Lung (tissue), 12 donors: Measurements from ENCODE around the gene SNRNP40. TPM values are rescaled to one million over a fixed set of nuclear protein-coding genes. Genes with fewer than 3 reads are reported as not detected.

Experiments
- ATAC-seq: fragments of 200-7000 bp; cut with Tn5 transposase; one replicate; pipeline ENCODE4 v1.9.1; 2020; ENCODE audit warnings: moderate number of reproducible peaks; ENCODE audit not compliant: insufficient read depth, low FRiP score
- DNase-seq, 3 donors: peaks; one replicate each; pipeline ENCODE4 v3.0.0-alpha.2; 2013 to 2017
- H3K27ac ChIP-seq, 2 donors: one replicate each; pipeline ENCODE4 v1.5.1; 2013; ENCODE audit warnings: mild to moderate bottlenecking in 2 of 2, moderate library complexity in 2 of 2, control low read depth in 1 of 2, inconsistent platforms in 1 of 2, low read depth in 1 of 2, low read length in 1 of 2
- H3K27me3 ChIP-seq, 3 donors: one replicate each; pipeline ENCODE4 v1.5.1; 2013; ENCODE audit warnings: low read length in 2 of 3; ENCODE audit not compliant: control insufficient read depth in 3 of 3, insufficient read depth in 3 of 3
- H3K36me3 ChIP-seq, 4 donors: one replicate each; pipeline ENCODE4 v1.5.1; 2013; ENCODE audit warnings: low read length in 4 of 4, mild to moderate bottlenecking in 1 of 4, moderate library complexity in 1 of 4; ENCODE audit not compliant: control insufficient read depth in 4 of 4, insufficient read depth in 4 of 4
- H3K4me1 ChIP-seq, 5 donors: one replicate each; pipeline ENCODE4 v1.5.1; 2013; ENCODE audit warnings: low read length in 5 of 5, mild to moderate bottlenecking in 2 of 5, moderate library complexity in 1 of 5; ENCODE audit not compliant: control insufficient read depth in 5 of 5, insufficient read depth in 5 of 5
- H3K4me3 ChIP-seq: one replicate; pipeline ENCODE4 v1.5.1; 2013; ENCODE audit warnings: mild to moderate bottlenecking, control low read depth, moderate library complexity
- H3K9ac ChIP-seq, 2 donors: one replicate each; pipeline ENCODE4 v1.5.1; 2013; ENCODE audit warnings: low read length in 2 of 2, control low read depth in 1 of 2; ENCODE audit not compliant: insufficient read depth in 1 of 2
- H3K9me3 ChIP-seq, 4 donors: one replicate each; pipeline ENCODE4 v1.5.1; 2013; ENCODE audit warnings: low read length in 3 of 4, mild to moderate bottlenecking in 1 of 4, moderate library complexity in 1 of 4; ENCODE audit not compliant: control insufficient read depth in 4 of 4, insufficient read depth in 3 of 4
- WGBS, 2 donors: extraction: QIAGEN DNeasy Blood & Tissue Kit; methylation state at CpG; one replicate each; pipeline ENCODE4 v1.1.7; 2013; 5-methylcytosine and 5-hydroxymethylcytosine counted together
- polyA plus RNA-seq, 2 donors: library from polyadenylated mRNA; stranded (reverse); fragments of 200-250 nt; gene quantifications; one replicate each; pipeline ENCODE4 v1.2.1, GENCODE V29; 2013
- total RNA-seq, 2 donors: library from RNA; depleted of rRNA in 1 of 2; stranded (reverse); fragments of >200 nt in 1 of 2; gene quantifications; one replicate each; pipeline ENCODE4 v1.2.1, GENCODE V29; 2014 to 2021
- TF ChIP-seq, protein P1 (sequence below): IDR thresholded peaks from 2 replicates; pipeline ENCODE4 v1.5.1; 2012; ENCODE audit warnings: mild to moderate bottlenecking; ENCODE audit errors: control extremely low read depth, extremely low read depth
- donor health status: control.
- donor health status: control.
- donor health status: Bipolar disorder and iron deficiency.
- donor health status: healthy.
- donor health status: DM: yes; HTN: yes; CAD: no.

SNRNP40 gene
- total and polyA plus RNA-seq, 4 donors, result 15.0 to 71.7 (median 38.5) TPM

DNA sequence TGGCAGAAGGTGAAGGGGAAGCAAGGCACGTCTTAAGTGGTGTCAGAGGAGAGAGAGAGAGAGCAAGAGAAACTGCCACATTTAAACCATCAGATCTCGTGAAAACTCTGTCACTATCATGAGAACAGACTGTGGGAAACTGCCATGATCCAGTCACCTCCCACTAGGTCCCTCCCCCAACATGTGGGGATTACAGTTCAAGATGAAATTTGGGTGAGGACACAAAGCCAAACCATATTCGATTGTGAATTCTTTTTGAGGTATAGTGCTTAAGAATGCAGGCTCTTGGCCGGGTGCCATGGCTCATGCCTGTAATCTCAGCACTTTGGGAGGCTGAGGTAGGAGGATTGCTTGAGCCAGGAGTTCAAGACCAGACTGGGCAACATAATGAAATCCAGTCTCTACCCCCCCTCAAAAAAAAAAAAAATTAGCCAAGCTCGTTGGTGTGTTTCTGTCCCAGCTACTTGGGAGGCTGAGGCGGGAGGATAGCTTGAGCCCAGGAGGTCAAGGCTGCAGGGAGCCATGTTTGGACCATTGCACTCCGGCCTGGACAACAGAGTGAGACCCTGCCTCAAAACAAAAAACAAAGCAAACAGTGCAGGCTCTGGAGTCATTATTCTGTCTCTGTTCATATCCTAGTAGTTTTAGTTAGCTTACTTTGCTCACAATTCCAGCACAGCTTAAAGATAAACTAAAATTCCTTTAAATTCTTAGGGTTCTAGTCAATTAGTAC lies 6.3 kb upstream of the SNRNP40 start:
- Histone ChIP-seq H3K36me3 (peaks cover 0 to 2% (median under 1%) of the 10 kb centered on the region in 4 donors), H3K9me3 (no peaks in the 10 kb centered on the region), H3K4me1 (peaks cover 0 to 22% (median 11%) of the 10 kb centered on the region in 5 donors), H3K4me3 (no peak overlapping the region), H3K27me3 (no peaks in the 10 kb centered on the region), H3K9ac (no peak overlapping the region), H3K27ac (no peak overlapping the region)
- DNase-seq, result no peak
- TF ChIP-seq, protein P1, sequence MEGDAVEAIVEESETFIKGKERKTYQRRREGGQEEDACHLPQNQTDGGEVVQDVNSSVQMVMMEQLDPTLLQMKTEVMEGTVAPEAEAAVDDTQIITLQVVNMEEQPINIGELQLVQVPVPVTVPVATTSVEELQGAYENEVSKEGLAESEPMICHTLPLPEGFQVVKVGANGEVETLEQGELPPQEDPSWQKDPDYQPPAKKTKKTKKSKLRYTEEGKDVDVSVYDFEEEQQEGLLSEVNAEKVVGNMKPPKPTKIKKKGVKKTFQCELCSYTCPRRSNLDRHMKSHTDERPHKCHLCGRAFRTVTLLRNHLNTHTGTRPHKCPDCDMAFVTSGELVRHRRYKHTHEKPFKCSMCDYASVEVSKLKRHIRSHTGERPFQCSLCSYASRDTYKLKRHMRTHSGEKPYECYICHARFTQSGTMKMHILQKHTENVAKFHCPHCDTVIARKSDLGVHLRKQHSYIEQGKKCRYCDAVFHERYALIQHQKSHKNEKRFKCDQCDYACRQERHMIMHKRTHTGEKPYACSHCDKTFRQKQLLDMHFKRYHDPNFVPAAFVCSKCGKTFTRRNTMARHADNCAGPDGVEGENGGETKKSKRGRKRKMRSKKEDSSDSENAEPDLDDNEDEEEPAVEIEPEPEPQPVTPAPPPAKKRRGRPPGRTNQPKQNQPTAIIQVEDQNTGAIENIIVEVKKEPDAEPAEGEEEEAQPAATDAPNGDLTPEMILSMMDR, result no peak
- WGBS, 2 donors, result 73 to 82% methylated on average over 7 of the region's 7 CpGs
- ATAC-seq, result no peak

DNA sequence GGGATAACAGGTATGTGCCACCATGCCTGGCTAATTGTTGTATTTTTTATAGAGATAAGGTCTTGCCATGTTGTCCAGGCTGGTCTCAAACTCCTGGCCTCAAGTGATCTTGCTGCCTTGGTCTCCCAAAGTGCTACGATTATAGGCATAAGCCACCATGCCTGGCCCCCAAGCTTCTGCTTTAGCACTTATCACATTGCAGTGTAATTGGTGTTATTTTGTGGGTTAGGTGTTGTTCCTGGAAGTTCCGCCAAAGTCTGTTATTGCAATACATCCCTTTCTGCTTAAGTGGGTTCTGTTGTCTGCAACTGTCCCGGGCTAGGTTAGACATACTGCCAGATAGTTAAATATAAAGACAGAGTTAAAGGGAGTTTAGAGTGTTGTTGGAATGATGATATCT lies 3.6 kb upstream of the SNRNP40 start:
- 48 to 82% methylated on average over 3 of the region's 3 CpGs for WGBS, 2 donors
- H3K27me3 ChIP-seq, result no peaks in the 10 kb centered on the region
- H3K36me3 ChIP-seq, result peaks cover 0 to 3% (median 0%) of the 10 kb centered on the region in 4 donors
- H3K4me3 ChIP-seq, result no peak overlapping the region
- ATAC-seq (no peak), DNase-seq (no peak)
- peaks cover 0 to 34% (median 18%) of the 10 kb centered on the region in 5 donors for H3K4me1 ChIP-seq
- TF ChIP-seq, protein P1, result no peak
- no peak overlapping the region for H3K9ac ChIP-seq
- no peak overlapping the region for H3K27ac ChIP-seq
- H3K9me3 ChIP-seq, result no peaks in the 10 kb centered on the region

DNA sequence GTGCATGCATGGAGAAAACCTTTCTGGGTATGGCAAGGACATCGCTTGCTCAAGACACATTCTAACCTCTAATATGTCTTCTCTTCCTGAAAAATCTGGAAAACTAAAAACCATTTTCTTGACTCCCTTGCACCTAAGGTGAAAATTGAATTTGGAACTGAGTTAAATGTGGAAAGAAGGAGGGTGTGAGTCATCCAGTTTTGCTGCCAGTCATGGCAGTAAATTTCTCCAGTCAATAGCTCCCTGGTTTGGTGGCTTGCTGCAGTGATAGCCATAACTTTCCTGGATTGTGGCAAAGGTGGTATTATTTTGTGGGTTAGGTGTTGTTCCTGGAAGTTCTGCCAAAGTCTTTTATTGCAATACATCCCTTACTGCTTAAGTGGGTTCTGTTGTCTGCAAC lies 2.8 kb upstream of the SNRNP40 start:
- H3K27me3 ChIP-seq, result no peaks in the 10 kb centered on the region
- H3K4me3 ChIP-seq, result no peak overlapping the region
- H3K9ac ChIP-seq, result no peak overlapping the region
- peaks cover 0 to 3% (median 1%) of the 10 kb centered on the region in 4 donors for H3K36me3 ChIP-seq
- H3K4me1 ChIP-seq, result peaks cover 0 to 34% (median 18%) of the 10 kb centered on the region in 5 donors
- no peak for DNase-seq
- ATAC-seq, result no peak
- WGBS, 2 donors, result 92 to 96% methylated on average over 1 of the region's 1 CpG
- no peaks in the 10 kb centered on the region for H3K9me3 ChIP-seq
- TF ChIP-seq, protein P1, result no peak
- no peak overlapping the region for H3K27ac ChIP-seq
